LoVo (cell line): Measurements from ENCODE around the gene NOC2L.

ENCODE experiments used
- DNase-seq: peaks from one replicate; pipeline ENCODE4 v3.0.0-alpha.2; 2016; ENCODE audit warnings: low spot score

The NOC2L gene

GRCh38 chr1:916173-917075 lies 42.6 kb downstream of the NOC2L start:
- no peak for DNase-seq

DNA sequence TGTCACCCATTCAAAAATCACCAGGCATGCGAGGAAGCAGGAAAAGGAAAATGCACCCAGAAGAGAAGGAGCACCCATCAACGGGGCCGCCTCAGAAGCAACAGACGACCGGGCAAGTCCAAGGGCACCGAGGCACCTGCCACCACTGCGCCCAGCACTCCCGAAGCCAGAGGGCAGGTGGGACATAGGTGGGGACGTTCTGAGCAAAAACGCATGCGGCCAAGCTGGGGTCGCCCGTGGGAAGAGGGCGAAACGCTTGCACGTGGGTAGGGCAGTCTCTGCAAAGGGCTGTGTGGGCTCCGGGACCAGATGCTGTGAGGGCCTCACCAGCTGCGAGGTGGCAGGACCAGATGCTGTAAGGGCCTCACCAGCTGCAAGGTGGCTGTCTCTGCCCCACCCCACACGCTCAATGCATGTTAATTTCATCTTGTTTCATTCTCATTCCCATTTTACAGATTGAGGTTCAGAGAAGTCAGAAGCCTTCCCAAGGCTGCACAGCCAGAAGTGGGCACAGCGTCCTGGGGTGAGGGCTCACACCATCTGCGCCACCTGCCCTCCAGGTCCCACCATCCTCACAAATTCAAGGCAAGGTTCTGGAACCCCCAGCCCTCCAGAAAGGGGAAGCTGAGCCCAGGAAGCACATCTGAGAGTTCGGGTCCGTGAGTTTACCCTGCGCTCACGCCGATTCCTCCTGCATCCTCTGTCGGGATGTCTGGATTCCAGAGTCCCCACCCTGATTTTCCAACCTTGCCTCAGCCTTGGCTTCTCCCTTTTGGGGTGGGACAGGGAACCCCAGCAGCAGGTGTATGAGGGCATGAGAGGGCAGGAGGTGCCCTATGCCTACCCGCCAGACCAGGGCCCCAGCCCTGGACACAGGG lies 43.5 kb downstream of the NOC2L start:
- no peak for DNase-seq

GRCh38 chr1:914891-915280 lies 44.2 kb downstream of the NOC2L start:
- no peak for DNase-seq

DNA sequence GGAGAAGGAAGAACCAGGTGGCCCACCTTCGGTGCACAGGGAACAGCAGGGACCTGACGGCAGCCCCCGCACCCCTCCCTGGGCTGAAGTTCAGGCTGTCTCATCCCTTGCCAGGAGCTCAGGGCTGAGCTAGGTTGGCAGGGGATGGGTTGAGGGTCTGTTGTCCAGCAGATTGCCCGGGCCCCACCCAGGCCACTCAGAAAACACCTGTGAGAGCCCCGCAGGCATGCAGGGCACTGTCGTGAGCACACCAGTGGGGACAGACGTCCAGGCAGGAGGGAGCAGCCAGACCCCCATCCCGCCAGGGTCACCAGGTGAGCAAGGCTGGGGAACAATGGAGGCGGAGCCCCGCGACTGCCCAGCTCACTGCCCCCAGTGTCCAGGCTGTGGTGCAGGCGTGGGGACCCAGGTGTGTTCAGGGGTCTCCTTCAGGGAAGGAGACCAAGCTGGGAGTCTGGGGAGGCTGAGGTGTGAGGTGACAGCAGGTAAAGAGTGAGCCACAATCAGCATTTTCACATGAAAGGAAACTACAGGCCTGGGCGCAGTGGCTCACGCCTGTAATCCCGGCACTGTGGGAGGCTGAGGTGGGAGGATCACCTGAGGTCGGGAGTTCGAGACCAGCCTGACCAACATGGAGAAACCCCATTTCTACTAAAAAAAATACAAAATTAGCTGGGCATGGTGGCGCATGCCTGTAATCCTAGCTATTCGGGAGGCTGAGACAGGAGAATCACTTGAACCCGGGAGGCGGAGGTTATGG lies 44.7 kb downstream of the NOC2L start:
- DNase-seq: no peak

DNA sequence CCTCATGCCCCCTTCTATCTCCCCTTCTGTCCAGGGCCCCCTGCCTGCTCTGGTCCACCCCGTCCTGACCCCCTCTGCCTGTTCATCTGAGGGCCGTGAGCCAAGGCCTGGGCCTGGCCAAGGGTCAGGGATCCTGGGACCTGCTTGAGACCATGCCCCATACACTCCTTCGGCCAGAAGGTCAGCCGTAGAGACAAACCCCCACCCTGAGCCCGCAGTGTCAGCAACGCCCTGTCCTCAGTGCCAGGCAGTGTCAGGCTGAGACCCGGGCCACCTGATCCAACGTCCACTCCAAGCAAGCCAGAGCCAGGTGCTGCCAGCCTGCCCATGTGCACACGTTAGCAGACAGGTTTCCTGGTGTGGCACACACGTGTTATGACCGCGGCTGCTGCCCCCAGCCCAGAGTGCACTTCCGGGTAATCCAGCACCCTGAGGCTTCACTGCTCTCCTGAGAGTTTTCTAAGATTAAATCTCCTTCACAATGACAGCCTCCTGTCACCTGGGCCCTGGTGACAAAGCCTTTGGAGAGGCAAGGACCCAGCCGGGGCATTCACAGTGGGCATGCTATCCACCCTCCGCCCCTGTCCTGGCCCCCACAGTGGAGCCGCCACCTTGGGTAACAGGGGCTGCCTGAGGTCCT lies 45.4 kb downstream of the NOC2L start:
- no peak for DNase-seq

DNA sequence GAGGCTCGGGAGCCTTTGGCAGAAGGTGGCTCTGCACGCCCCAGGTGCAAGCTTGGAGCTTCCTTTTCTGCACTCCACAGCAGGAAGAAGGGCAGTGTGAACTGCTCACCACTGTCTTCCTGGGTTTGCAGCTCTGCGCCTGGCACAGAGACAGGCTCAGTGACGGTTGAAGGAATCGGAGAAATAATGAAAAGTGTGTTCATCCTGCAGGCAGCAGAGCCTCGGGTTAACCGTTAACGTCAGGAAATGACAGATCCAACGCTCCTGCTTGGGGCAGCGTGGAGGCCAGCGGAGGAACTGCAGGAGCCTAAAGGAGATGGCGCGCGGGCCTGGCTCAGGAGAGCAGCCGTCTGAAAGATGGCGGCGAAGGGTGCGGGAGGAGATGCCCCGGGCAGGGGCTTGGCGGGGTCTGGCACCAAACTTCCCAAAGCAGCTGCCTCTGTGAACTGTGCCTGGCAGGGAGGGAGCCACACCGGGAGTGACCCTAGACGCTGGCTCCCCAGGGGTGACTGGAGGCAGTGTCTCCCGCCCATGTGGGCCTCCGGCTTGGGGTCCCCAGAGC lies 46.2 kb downstream of the NOC2L start:
- DNase-seq: no peak

- no peak for DNase-seq
Measured at GRCh38 chr1:911875-912739, 46.9 kb downstream of the NOC2L start.

GRCh38 chr1:910881-911721 lies 48.0 kb downstream of the NOC2L start:
- no peak for DNase-seq

GRCh38 chr1:910311-910880 lies 48.7 kb downstream of the NOC2L start:
- DNase-seq: no peak

DNA sequence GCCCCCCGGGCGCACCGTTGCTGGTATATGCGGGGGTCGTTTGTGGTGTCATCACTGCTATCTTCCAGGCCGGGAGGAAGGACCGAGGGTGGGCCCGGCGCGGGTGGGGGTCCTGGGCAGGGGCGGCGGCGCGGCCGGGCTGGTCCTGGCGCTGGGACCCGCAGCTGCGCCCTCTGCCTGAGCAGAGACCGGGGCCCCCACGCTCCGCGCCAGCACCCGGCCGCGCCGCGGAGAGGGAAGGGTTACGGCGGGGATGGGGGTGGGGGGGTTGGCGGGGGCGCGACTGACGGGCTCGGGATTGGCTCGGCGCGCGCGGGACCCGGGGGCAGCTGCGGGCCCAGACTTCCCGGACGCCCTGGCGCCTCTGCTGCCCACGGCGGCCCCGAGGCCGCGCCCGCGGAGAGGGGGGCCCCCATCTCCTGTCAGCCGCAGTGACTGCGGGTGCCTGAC lies 49.2 kb downstream of the NOC2L start:
- DNase-seq: no peak

GRCh38 chr1:908661-909060 lies 50.4 kb downstream of the NOC2L start:
- DNase-seq: no peak

GRCh38 chr1:907611-908451 lies 51.2 kb downstream of the NOC2L start:
- DNase-seq: no peak

DNA sequence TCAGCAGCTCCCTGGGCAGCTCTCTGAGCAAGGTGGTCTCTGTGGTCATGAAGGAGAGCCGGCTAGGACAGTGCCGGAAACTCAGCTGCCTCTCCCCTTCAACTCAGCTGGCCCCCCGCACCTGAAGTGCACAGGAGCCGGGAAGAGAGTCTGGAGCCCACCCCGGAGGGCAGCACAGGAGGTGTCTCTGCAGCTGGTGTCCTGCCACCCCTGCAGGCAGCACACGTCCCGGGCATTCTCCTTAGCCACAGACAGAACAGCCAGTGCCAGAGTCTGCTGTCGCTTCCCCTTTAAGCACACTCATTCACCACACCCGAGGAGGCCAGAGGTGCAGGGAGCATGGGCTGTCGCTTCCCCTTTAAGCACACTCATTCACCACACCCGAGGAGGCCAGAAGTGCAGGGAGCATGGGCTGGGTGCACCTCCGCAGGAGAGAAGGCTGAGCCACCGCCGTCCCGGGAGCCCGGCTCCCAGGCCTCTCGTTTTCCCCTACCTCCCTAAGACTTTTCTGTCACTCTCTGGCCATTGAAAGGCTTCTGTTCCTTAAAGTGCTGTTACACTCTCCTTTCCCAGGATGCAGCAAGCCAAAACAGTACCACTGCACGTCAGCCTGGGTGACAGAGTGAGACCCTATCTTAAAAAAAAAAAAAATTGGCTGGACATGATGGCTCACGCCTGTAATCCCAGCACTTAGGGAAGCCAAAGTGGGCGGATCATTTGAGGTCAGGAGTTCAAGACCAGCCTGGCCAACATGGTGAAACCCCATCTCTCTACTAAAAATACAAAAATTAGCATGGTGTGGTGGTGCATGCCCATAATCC lies 52.2 kb downstream of the NOC2L start:
- no peak for DNase-seq

- no peak for DNase-seq
Measured at GRCh38 chr1:905811-906599, 53.1 kb downstream of the NOC2L start.

DNA sequence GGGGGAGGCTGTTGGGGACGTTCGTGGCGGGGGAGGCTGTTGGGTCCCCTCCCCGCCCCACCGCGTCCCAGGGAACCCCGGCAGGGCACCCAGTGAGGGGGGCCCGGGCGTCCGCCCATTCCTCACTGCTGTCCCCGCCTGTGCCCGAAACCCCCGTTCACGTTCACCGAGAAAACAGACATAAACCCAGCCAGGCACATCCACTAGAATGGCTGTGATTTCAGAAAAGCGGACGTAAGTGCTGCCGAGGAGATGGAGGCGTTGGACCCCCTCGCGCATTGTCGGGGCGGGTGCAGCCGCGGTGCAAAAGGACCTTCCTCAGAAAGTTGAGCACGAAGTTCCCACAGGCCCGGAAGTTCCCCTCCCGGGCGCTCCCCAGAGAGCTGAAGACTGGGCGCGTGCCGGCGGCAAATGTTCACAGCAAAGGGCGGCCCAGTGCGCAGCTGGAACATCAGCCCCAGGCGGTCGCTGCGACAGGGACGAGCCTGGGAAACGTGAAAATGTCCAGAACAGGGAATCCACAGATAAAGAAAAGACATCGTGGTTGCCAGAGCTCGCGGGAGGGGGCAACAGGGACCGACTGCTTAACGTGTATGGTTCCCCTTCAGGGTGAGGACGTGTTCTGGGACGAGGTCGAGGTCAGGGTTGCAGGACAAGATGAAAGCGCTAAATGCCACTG lies 53.8 kb downstream of the NOC2L start:
- DNase-seq: no peak
